Measurements from ENCODE around the gene ING2. TPM values are rescaled to one million over a fixed set of nuclear protein-coding genes. Genes with fewer than 3 reads are reported as not detected.
"Not testable (repeated sequence)": the region's sequence is repeated elsewhere in the genome, so short reads cannot be mapped to it uniquely, and the experiment has no call there.

ING2 gene
- total RNA-seq, 1 donor from 2014 or later = 5.7 TPM

GRCh38 chr4:183470821-183471220 is 34.0 kb upstream of the ING2 start:
- no peaks in the 10 kb centered on the region for H3K27me3 ChIP-seq (ENCODE audit: control insufficient read depth in 3 of 3, insufficient read depth in 3 of 3, low read length in 3 of 3)
- no peak overlapping the region for H3K27ac ChIP-seq (ENCODE audit: low read depth, low read length)
- no peaks in the 10 kb centered on the region for H3K36me3 ChIP-seq (ENCODE audit: control insufficient read depth in 3 of 3, insufficient read depth in 3 of 3, low read length in 3 of 3)
- H3K4me1 ChIP-seq (ENCODE audit: control insufficient read depth in 3 of 3, insufficient read depth in 3 of 3, low read length in 3 of 3) = peaks cover 0 to 5% (median 0%) of the 10 kb centered on the region in 3 donors
- H3K4me3 ChIP-seq (ENCODE audit: low read length in 3 of 3) = no peak overlapping the region
- H3K9me3 ChIP-seq (ENCODE audit: control insufficient read depth in 3 of 3, low read length in 3 of 3) = no peaks in the 10 kb centered on the region
- H3K9ac ChIP-seq (ENCODE audit: low read depth in 1 of 3, low read length in 3 of 3) = no peak overlapping the region

GRCh38 chr4:183471946-183472708 is 32.7 kb upstream of the ING2 start:
- peak overlapping the region; percentile 23 to 65 (median 45) for H3K4me3 ChIP-seq (ENCODE audit: low read length in 3 of 3)
- no peaks in the 10 kb centered on the region for H3K27me3 ChIP-seq (ENCODE audit: control insufficient read depth in 3 of 3, insufficient read depth in 3 of 3, low read length in 3 of 3)
- H3K27ac ChIP-seq (ENCODE audit: low read depth, low read length) = no peak overlapping the region
- peak overlapping the region in 1 of 3 donors; percentile 10 for H3K9ac ChIP-seq (ENCODE audit: low read depth in 1 of 3, low read length in 3 of 3)
- H3K4me1 ChIP-seq (ENCODE audit: control insufficient read depth in 3 of 3, insufficient read depth in 3 of 3, low read length in 3 of 3) = peaks cover 0 to 5% (median 0%) of the 10 kb centered on the region in 3 donors
- no peaks in the 10 kb centered on the region for H3K9me3 ChIP-seq (ENCODE audit: control insufficient read depth in 3 of 3, low read length in 3 of 3)
- no peaks in the 10 kb centered on the region for H3K36me3 ChIP-seq (ENCODE audit: control insufficient read depth in 3 of 3, insufficient read depth in 3 of 3, low read length in 3 of 3)

GRCh38 chr4:183478123-183478522 is 26.7 kb upstream of the ING2 start:
- Histone ChIP-seq H3K27ac (ENCODE audit: low read depth, low read length) (no peak overlapping the region), H3K27me3 (ENCODE audit: control insufficient read depth in 3 of 3, insufficient read depth in 3 of 3, low read length in 3 of 3) (no peaks in the 10 kb centered on the region), H3K4me1 (ENCODE audit: control insufficient read depth in 3 of 3, insufficient read depth in 3 of 3, low read length in 3 of 3) (no peaks in the 10 kb centered on the region), H3K9ac (ENCODE audit: low read depth in 1 of 3, low read length in 3 of 3) (no peak overlapping the region), H3K9me3 (ENCODE audit: control insufficient read depth in 3 of 3, low read length in 3 of 3) (no peaks in the 10 kb centered on the region), H3K36me3 (ENCODE audit: control insufficient read depth in 3 of 3, insufficient read depth in 3 of 3, low read length in 3 of 3) (no peaks in the 10 kb centered on the region), H3K4me3 (ENCODE audit: low read length in 3 of 3) (no peak overlapping the region)

GRCh38 chr4:183478926-183479325 is 25.9 kb upstream of the ING2 start:
- Histone ChIP-seq H3K27me3 (ENCODE audit: control insufficient read depth in 3 of 3, insufficient read depth in 3 of 3, low read length in 3 of 3) (no peaks in the 10 kb centered on the region), H3K27ac (ENCODE audit: low read depth, low read length) (no peak overlapping the region), H3K4me3 (ENCODE audit: low read length in 3 of 3) (no peak overlapping the region), H3K9ac (ENCODE audit: low read depth in 1 of 3, low read length in 3 of 3) (no peak overlapping the region), H3K36me3 (ENCODE audit: control insufficient read depth in 3 of 3, insufficient read depth in 3 of 3, low read length in 3 of 3) (no peaks in the 10 kb centered on the region), H3K4me1 (ENCODE audit: control insufficient read depth in 3 of 3, insufficient read depth in 3 of 3, low read length in 3 of 3) (no peaks in the 10 kb centered on the region), H3K9me3 (ENCODE audit: control insufficient read depth in 3 of 3, low read length in 3 of 3) (no peaks in the 10 kb centered on the region)

GRCh38 chr4:183482515-183483095 is 22.3 kb upstream of the ING2 start:
- not testable (repeated sequence) for H3K9ac ChIP-seq (ENCODE audit: low read depth in 1 of 3, low read length in 3 of 3); H3K4me3 ChIP-seq (ENCODE audit: low read length in 3 of 3); H3K36me3 ChIP-seq (ENCODE audit: control insufficient read depth in 3 of 3, insufficient read depth in 3 of 3, low read length in 3 of 3); H3K4me1 ChIP-seq (ENCODE audit: control insufficient read depth in 3 of 3, insufficient read depth in 3 of 3, low read length in 3 of 3); H3K27me3 ChIP-seq (ENCODE audit: control insufficient read depth in 3 of 3, insufficient read depth in 3 of 3, low read length in 3 of 3); H3K9me3 ChIP-seq (ENCODE audit: control insufficient read depth in 3 of 3, low read length in 3 of 3); H3K27ac ChIP-seq (ENCODE audit: low read depth, low read length)

- Histone ChIP-seq H3K9me3 (ENCODE audit: control insufficient read depth in 3 of 3, low read length in 3 of 3) (no peaks in the 10 kb centered on the region), H3K4me1 (ENCODE audit: control insufficient read depth in 3 of 3, insufficient read depth in 3 of 3, low read length in 3 of 3) (no peaks in the 10 kb centered on the region), H3K27me3 (ENCODE audit: control insufficient read depth in 3 of 3, insufficient read depth in 3 of 3, low read length in 3 of 3) (no peaks in the 10 kb centered on the region), H3K9ac (ENCODE audit: low read depth in 1 of 3, low read length in 3 of 3) (no peak overlapping the region), H3K36me3 (ENCODE audit: control insufficient read depth in 3 of 3, insufficient read depth in 3 of 3, low read length in 3 of 3) (no peaks in the 10 kb centered on the region), H3K4me3 (ENCODE audit: low read length in 3 of 3) (no peak overlapping the region), H3K27ac (ENCODE audit: low read depth, low read length) (no peak overlapping the region)
Measured at GRCh38 chr4:183483997-183484396, 20.9 kb upstream of the ING2 start.

- H3K36me3 ChIP-seq (ENCODE audit: control insufficient read depth in 3 of 3, insufficient read depth in 3 of 3, low read length in 3 of 3) = no peaks in the 10 kb centered on the region
- no peaks in the 10 kb centered on the region for H3K4me1 ChIP-seq (ENCODE audit: control insufficient read depth in 3 of 3, insufficient read depth in 3 of 3, low read length in 3 of 3)
- no peak overlapping the region for H3K27ac ChIP-seq (ENCODE audit: low read depth, low read length)
- H3K4me3 ChIP-seq (ENCODE audit: low read length in 3 of 3) = no peak overlapping the region
- H3K9ac ChIP-seq (ENCODE audit: low read depth in 1 of 3, low read length in 3 of 3) = no peak overlapping the region
- no peaks in the 10 kb centered on the region for H3K9me3 ChIP-seq (ENCODE audit: control insufficient read depth in 3 of 3, low read length in 3 of 3)
- H3K27me3 ChIP-seq (ENCODE audit: control insufficient read depth in 3 of 3, insufficient read depth in 3 of 3, low read length in 3 of 3) = no peaks in the 10 kb centered on the region
Measured at GRCh38 chr4:183485411-183486160, 19.3 kb upstream of the ING2 start.

- H3K9ac ChIP-seq (ENCODE audit: low read depth in 1 of 3, low read length in 3 of 3) = no peak overlapping the region
- H3K36me3 ChIP-seq (ENCODE audit: control insufficient read depth in 3 of 3, insufficient read depth in 3 of 3, low read length in 3 of 3) = peaks cover 6 to 9% (median 9%) of the 10 kb centered on the region in 3 donors
Measured at GRCh38 chr4:183492791-183493222, 12.1 kb upstream of the ING2 start.

GRCh38 chr4:183493246-183493645 is 11.6 kb upstream of the ING2 start:
- Histone ChIP-seq H3K27ac (ENCODE audit: low read depth, low read length) (no peak overlapping the region), H3K4me3 (ENCODE audit: low read length in 3 of 3) (no peak overlapping the region), H3K9me3 (ENCODE audit: control insufficient read depth in 3 of 3, low read length in 3 of 3) (no peaks in the 10 kb centered on the region), H3K9ac (ENCODE audit: low read depth in 1 of 3, low read length in 3 of 3) (no peak overlapping the region), H3K36me3 (ENCODE audit: control insufficient read depth in 3 of 3, insufficient read depth in 3 of 3, low read length in 3 of 3) (peaks cover 6 to 9% (median 9%) of the 10 kb centered on the region in 3 donors), H3K27me3 (ENCODE audit: control insufficient read depth in 3 of 3, insufficient read depth in 3 of 3, low read length in 3 of 3) (no peaks in the 10 kb centered on the region), H3K4me1 (ENCODE audit: control insufficient read depth in 3 of 3, insufficient read depth in 3 of 3, low read length in 3 of 3) (no peaks in the 10 kb centered on the region)

More at GRCh38 chr4:183492791-183493222, 12.1 kb upstream of the ING2 start:
- no peaks in the 10 kb centered on the region for H3K4me1 ChIP-seq (ENCODE audit: control insufficient read depth in 3 of 3, insufficient read depth in 3 of 3, low read length in 3 of 3)
- H3K4me3 ChIP-seq (ENCODE audit: low read length in 3 of 3) = no peak overlapping the region
- H3K27me3 ChIP-seq (ENCODE audit: control insufficient read depth in 3 of 3, insufficient read depth in 3 of 3, low read length in 3 of 3) = no peaks in the 10 kb centered on the region
- no peak overlapping the region for H3K27ac ChIP-seq (ENCODE audit: low read depth, low read length)
- no peaks in the 10 kb centered on the region for H3K9me3 ChIP-seq (ENCODE audit: control insufficient read depth in 3 of 3, low read length in 3 of 3)

GRCh38 chr4:183495184-183495583 is 9.7 kb upstream of the ING2 start:
- H3K36me3 ChIP-seq (ENCODE audit: control insufficient read depth in 3 of 3, insufficient read depth in 3 of 3, low read length in 3 of 3) = peaks cover 6 to 9% (median 9%) of the 10 kb centered on the region in 3 donors

More at GRCh38 chr4:183495184-183495583, 9.7 kb upstream of the ING2 start:
- H3K27ac ChIP-seq (ENCODE audit: low read depth, low read length) = no peak overlapping the region
- no peak overlapping the region for H3K9ac ChIP-seq (ENCODE audit: low read depth in 1 of 3, low read length in 3 of 3)
- no peaks in the 10 kb centered on the region for H3K4me1 ChIP-seq (ENCODE audit: control insufficient read depth in 3 of 3, insufficient read depth in 3 of 3, low read length in 3 of 3)
- no peaks in the 10 kb centered on the region for H3K9me3 ChIP-seq (ENCODE audit: control insufficient read depth in 3 of 3, low read length in 3 of 3)
- H3K4me3 ChIP-seq (ENCODE audit: low read length in 3 of 3) = no peak overlapping the region
- H3K27me3 ChIP-seq (ENCODE audit: control insufficient read depth in 3 of 3, insufficient read depth in 3 of 3, low read length in 3 of 3) = no peaks in the 10 kb centered on the region

Data from skeletal muscle tissue (tissue), 4 donors.